ENCODE data around the gene SZT2. TPM values are rescaled to one million over a fixed set of nuclear protein-coding genes. Genes with fewer than 3 reads are reported as not detected.

The SZT2 gene
- polyA plus RNA-seq, 1 experiment = 9.4 TPM

- DNase-seq (ENCODE audit: low read depth, low spot score) = no peak
Measured at GRCh38 chr1:43346636-43347035, 43.1 kb upstream of the SZT2 start.

GRCh38 chr1:43348343-43348808, 41.3 kb upstream of the SZT2 start:
- Histone ChIP-seq H3K27ac (ENCODE audit: low read depth, low read length) (no peak overlapping the region), H3K27me3 (ENCODE audit: control insufficient read depth, insufficient read depth, low read length) (peaks cover 7% of the 10 kb centered on the region), H3K9me3 (ENCODE audit: control insufficient read depth, insufficient read depth, low read length) (no peaks in the 10 kb centered on the region; the same call in 1 of the 2 replicates), H3K4me3 (ENCODE audit: low read depth, low read length) (peak overlapping the region; percentile 52)
- ChIA-PET CTCF (no interaction called here), POLR2A (interaction anchor here (2.8 kb wide), 1 partner anchor 10 kb away, joined by 7 read pairs; the partner anchor contains the start of gene CDC20)
- TF ChIP-seq CTCF (IDR thresholded peaks at IDR 0.05; ENCODE audit: low read depth, low read length) = no peak
- no peak for DNase-seq (ENCODE audit: low read depth, low spot score)

More at GRCh38 chr1:43346636-43347035, 43.1 kb upstream of the SZT2 start:
- ChIA-PET CTCF (interaction anchor here (1.1 kb wide), 1 partner anchor 17 kb away, joined by 3 read pairs; no protein-coding TSS in a partner anchor), POLR2A (no interaction called here)
- H3K27ac ChIP-seq (ENCODE audit: low read depth, low read length) = no peak overlapping the region
- H3K9me3 ChIP-seq (ENCODE audit: control insufficient read depth, insufficient read depth, low read length) = no peaks in the 10 kb centered on the region; the same call in 1 of the 2 replicates
- H3K27me3 ChIP-seq (ENCODE audit: control insufficient read depth, insufficient read depth, low read length) = peaks cover 8% of the 10 kb centered on the region
- no peak for TF ChIP-seq CTCF (IDR thresholded peaks at IDR 0.05; ENCODE audit: low read depth, low read length)
- no peak overlapping the region for H3K4me3 ChIP-seq (ENCODE audit: low read depth, low read length)

- TF ChIP-seq CTCF (IDR thresholded peaks at IDR 0.05; ENCODE audit: low read depth, low read length) = no peak
- H3K9me3 ChIP-seq (ENCODE audit: control insufficient read depth, insufficient read depth, low read length) = no peaks in the 10 kb centered on the region; the same call in 1 of the 2 replicates
- DNase-seq (ENCODE audit: low read depth, low spot score) = no peak
- peak overlapping the region; percentile 52 for H3K4me3 ChIP-seq (ENCODE audit: low read depth, low read length)
- CTCF ChIA-PET = no interaction called here
- peak overlapping the region; percentile 94 for H3K27ac ChIP-seq (ENCODE audit: low read depth, low read length)
- H3K27me3 ChIP-seq (ENCODE audit: control insufficient read depth, insufficient read depth, low read length) = peaks cover 7% of the 10 kb centered on the region
- POLR2A ChIA-PET = interaction anchor here (2.8 kb wide), 1 partner anchor 10 kb away, joined by 7 read pairs; the partner anchor contains the start of gene CDC20
Measured at GRCh38 chr1:43348809-43349593, 40.7 kb upstream of the SZT2 start.

- Histone ChIP-seq H3K9me3 (ENCODE audit: control insufficient read depth, insufficient read depth, low read length) (no peaks in the 10 kb centered on the region; the same call in 1 of the 2 replicates), H3K4me3 (ENCODE audit: low read depth, low read length) (peak overlapping the region; percentile 52), H3K27ac (ENCODE audit: low read depth, low read length) (peak overlapping the region; percentile 94), H3K27me3 (ENCODE audit: control insufficient read depth, insufficient read depth, low read length) (peaks cover 7% of the 10 kb centered on the region)
- TF ChIP-seq CTCF (IDR thresholded peaks at IDR 0.05; ENCODE audit: low read depth, low read length) = no peak
- ChIA-PET CTCF (no interaction called here), POLR2A (interaction anchor here (2.8 kb wide), 1 partner anchor 9 kb away, joined by 7 read pairs; the partner anchor contains the start of gene CDC20)
- peak; percentile 80 for DNase-seq (ENCODE audit: low read depth, low spot score)
Measured at GRCh38 chr1:43349594-43350306, 39.9 kb upstream of the SZT2 start.

All from AG04450 (cell line).